Astrocyte (in vitro differentiated cells and primary cell): ENCODE measurements around the gene KRT25. TPM values are rescaled to one million over a fixed set of nuclear protein-coding genes. Genes with fewer than 3 reads are reported as not detected.

Experiments used
- DNase-seq: peaks from one replicate; pipeline ENCODE4 v3.0.0-alpha.2; 2010; ENCODE audit warnings: low read depth
- FAIRE-seq: peaks from 2 replicates; lab custom pipeline; 2011; peaks lifted over from hg19 to GRCh38; lab: Jason Lieb, UNC
- H2AFZ ChIP-seq: 2 replicates; pipeline ENCODE4 v1.6.0; 2012; ENCODE audit warnings: low read depth, low read length, inconsistent platforms
- H3K27ac ChIP-seq: 2 replicates; pipeline ENCODE4 v1.5.1; 2011; ENCODE audit warnings: low read depth, low read length, inconsistent platforms
- H3K27me3 ChIP-seq: 2 replicates; pipeline ENCODE4 v1.6.0; 2011; ENCODE audit warnings: low read length, inconsistent platforms; ENCODE audit not compliant: insufficient read depth
- H3K36me3 ChIP-seq: 2 replicates; pipeline ENCODE4 v1.5.1; 2011; ENCODE audit warnings: low read length, inconsistent platforms; ENCODE audit not compliant: insufficient read depth
- H3K4me1 ChIP-seq: 2 replicates; pipeline ENCODE4 v1.5.1; 2011; ENCODE audit warnings: low read length, inconsistent platforms; ENCODE audit not compliant: insufficient read depth
- H3K4me2 ChIP-seq: 2 replicates; pipeline ENCODE4 v1.6.0; 2012; ENCODE audit warnings: low read length, inconsistent platforms
- H3K4me3 ChIP-seq: 2 replicates; pipeline ENCODE4 v1.5.1; 2011; ENCODE audit warnings: low read depth, mild to moderate bottlenecking, low read length, inconsistent platforms; ENCODE audit not compliant: insufficient read depth
- H3K79me2 ChIP-seq: 2 replicates; pipeline ENCODE4 v1.6.0; 2012; ENCODE audit warnings: mild to moderate bottlenecking, low read length, inconsistent platforms; ENCODE audit not compliant: insufficient read depth
- H3K9ac ChIP-seq: 2 replicates; pipeline ENCODE4 v1.6.0; 2012; ENCODE audit warnings: mild to moderate bottlenecking, low read length, inconsistent platforms
- H3K9me3 ChIP-seq: 2 replicates; pipeline ENCODE4 v1.5.1; 2012; ENCODE audit warnings: low read depth, mild to moderate bottlenecking, low read length, inconsistent platforms; ENCODE audit not compliant: insufficient read depth
- H4K20me1 ChIP-seq: 2 replicates; pipeline ENCODE4 v1.6.0; 2012; ENCODE audit warnings: low read length, inconsistent platforms; ENCODE audit not compliant: insufficient read depth
- H3K27ac Mint-ChIP-seq: one replicate; pipeline ENCODE4 v1.8.0; 2021; ENCODE audit warnings: mild to moderate bottlenecking, mixed read lengths; ENCODE audit not compliant: unreplicated experiment
- H3K27me3 Mint-ChIP-seq: one replicate; pipeline ENCODE4 v1.8.0; 2021; ENCODE audit warnings: low read depth, mixed read lengths; ENCODE audit not compliant: unreplicated experiment
- H3K36me3 Mint-ChIP-seq: one replicate; pipeline ENCODE4 v1.8.0; 2021; ENCODE audit warnings: low read depth, mixed read lengths; ENCODE audit not compliant: unreplicated experiment
- H3K4me1 Mint-ChIP-seq: one replicate; pipeline ENCODE4 v1.8.0; 2021; ENCODE audit warnings: low read depth, mixed read lengths; ENCODE audit not compliant: unreplicated experiment
- H3K4me3 Mint-ChIP-seq: one replicate; pipeline ENCODE4 v1.8.0; 2021; ENCODE audit warnings: mild to moderate bottlenecking, moderate library complexity, mixed read lengths; ENCODE audit not compliant: unreplicated experiment
- H3K9me3 Mint-ChIP-seq: one replicate; pipeline ENCODE4 v1.8.0; 2021; ENCODE audit warnings: mild to moderate bottlenecking, mixed read lengths; ENCODE audit not compliant: unreplicated experiment
- EZH2 ChIP-seq: IDR thresholded peaks from 2 replicates; pipeline ENCODE4 v1.6.1; 2012; ENCODE audit warnings: mild to moderate bottlenecking, low read length, inconsistent platforms; ENCODE audit not compliant: insufficient read depth
- total RNA-seq: library from RNA; stranded (reverse); gene quantifications from 2 replicates; pipeline ENCODE4 v1.2.1, GENCODE V29; 2021
- TF ChIP-seq, protein P1 (sequence below): IDR thresholded peaks from 2 replicates; pipeline ENCODE4 v1.5.1; 2011; ENCODE audit warnings: low read depth, mild to moderate bottlenecking, inconsistent platforms, low read length, moderate library complexity; ENCODE audit not compliant: insufficient read depth

The KRT25 gene
- total RNA-seq, 1 donor from 2014 or later, result not detected

GRCh38 chr17:40727447-40728231 lies 27.5 kb downstream of the KRT25 start:
- H3K36me3 Mint-ChIP-seq, result no peaks in the 10 kb centered on the region
- no peaks in the 10 kb centered on the region for H3K79me2 ChIP-seq
- no peaks in the 10 kb centered on the region for H4K20me1 ChIP-seq
- peaks cover 6% of the 10 kb centered on the region for H3K27me3 ChIP-seq
- H3K4me1 Mint-ChIP-seq, result peaks cover 5% of the 10 kb centered on the region
- H3K27ac Mint-ChIP-seq, result no peak overlapping the region
- TF ChIP-seq, protein P1, sequence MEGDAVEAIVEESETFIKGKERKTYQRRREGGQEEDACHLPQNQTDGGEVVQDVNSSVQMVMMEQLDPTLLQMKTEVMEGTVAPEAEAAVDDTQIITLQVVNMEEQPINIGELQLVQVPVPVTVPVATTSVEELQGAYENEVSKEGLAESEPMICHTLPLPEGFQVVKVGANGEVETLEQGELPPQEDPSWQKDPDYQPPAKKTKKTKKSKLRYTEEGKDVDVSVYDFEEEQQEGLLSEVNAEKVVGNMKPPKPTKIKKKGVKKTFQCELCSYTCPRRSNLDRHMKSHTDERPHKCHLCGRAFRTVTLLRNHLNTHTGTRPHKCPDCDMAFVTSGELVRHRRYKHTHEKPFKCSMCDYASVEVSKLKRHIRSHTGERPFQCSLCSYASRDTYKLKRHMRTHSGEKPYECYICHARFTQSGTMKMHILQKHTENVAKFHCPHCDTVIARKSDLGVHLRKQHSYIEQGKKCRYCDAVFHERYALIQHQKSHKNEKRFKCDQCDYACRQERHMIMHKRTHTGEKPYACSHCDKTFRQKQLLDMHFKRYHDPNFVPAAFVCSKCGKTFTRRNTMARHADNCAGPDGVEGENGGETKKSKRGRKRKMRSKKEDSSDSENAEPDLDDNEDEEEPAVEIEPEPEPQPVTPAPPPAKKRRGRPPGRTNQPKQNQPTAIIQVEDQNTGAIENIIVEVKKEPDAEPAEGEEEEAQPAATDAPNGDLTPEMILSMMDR, result no peak
- no peak for TF ChIP-seq EZH2
- FAIRE-seq (no peak), DNase-seq (peak; percentile 75)
- peaks cover 2% of the 10 kb centered on the region for H3K9me3 ChIP-seq
- H3K27ac ChIP-seq, result peak overlapping the region; percentile 4
- no peaks in the 10 kb centered on the region for H3K36me3 ChIP-seq
- H3K4me3 Mint-ChIP-seq, result no peak overlapping the region
- no peak overlapping the region for H2AFZ ChIP-seq
- H3K27me3 Mint-ChIP-seq, result peaks cover 16% of the 10 kb centered on the region
- no peaks in the 10 kb centered on the region for H3K4me1 ChIP-seq
- no peak overlapping the region for H3K4me3 ChIP-seq
- no peak overlapping the region for H3K9ac ChIP-seq
- no peaks in the 10 kb centered on the region for H3K9me3 Mint-ChIP-seq
- no peak overlapping the region for H3K4me2 ChIP-seq

DNA sequence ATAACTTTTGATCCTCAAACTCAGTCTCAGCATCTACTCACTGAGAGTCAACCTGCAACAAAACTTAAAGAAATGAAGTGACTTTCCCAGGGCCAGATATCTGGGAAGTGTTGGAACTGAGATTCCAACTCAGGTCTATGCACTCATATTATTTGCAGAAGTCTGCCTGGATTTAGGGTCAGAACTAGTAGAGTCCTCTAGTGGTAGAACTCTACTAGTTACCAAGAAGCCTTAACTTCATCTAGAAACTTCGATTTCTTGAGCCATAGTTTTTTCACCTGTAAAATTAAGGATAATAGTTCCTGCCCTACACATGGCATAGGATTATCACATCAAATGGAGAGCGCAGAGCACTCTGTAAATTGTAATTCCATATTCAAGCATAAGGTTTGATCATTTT lies 28.2 kb downstream of the KRT25 start:
- H3K36me3 ChIP-seq, result no peaks in the 10 kb centered on the region
- H3K27ac Mint-ChIP-seq, result no peak overlapping the region
- FAIRE-seq, result no peak

More for the DNA sequence above, 28.2 kb downstream of the KRT25 start:
- H3K79me2 ChIP-seq, result no peaks in the 10 kb centered on the region
- H3K27ac ChIP-seq, result no peak overlapping the region
- no peak overlapping the region for H3K4me3 ChIP-seq
- H2AFZ ChIP-seq, result no peak overlapping the region
- Mint-ChIP-seq H3K4me1 (peaks cover 5% of the 10 kb centered on the region), H3K36me3 (no peaks in the 10 kb centered on the region), H3K9me3 (no peaks in the 10 kb centered on the region), H3K27me3 (peaks cover 16% of the 10 kb centered on the region), H3K4me3 (no peak overlapping the region)
- no peaks in the 10 kb centered on the region for H3K4me1 ChIP-seq
- DNase-seq, result no peak
- H4K20me1 ChIP-seq, result no peaks in the 10 kb centered on the region
- H3K27me3 ChIP-seq, result peaks cover 3% of the 10 kb centered on the region
- peaks cover 2% of the 10 kb centered on the region for H3K9me3 ChIP-seq
- no peak for TF ChIP-seq EZH2
- TF ChIP-seq, protein P1, result peak; percentile 14
- no peak overlapping the region for H3K9ac ChIP-seq
- H3K4me2 ChIP-seq, result no peak overlapping the region
